ENCODE data around the gene PARN. TPM values are rescaled to one million over a fixed set of nuclear protein-coding genes. Genes with fewer than 3 reads are reported as not detected.
"Not testable (repeated sequence)": the region's sequence is repeated elsewhere in the genome, so short reads cannot be mapped to it uniquely, and the experiment has no call there.

The PARN gene
- total RNA-seq, 1 donor from 2014 or later: 16.8 TPM

DNA sequence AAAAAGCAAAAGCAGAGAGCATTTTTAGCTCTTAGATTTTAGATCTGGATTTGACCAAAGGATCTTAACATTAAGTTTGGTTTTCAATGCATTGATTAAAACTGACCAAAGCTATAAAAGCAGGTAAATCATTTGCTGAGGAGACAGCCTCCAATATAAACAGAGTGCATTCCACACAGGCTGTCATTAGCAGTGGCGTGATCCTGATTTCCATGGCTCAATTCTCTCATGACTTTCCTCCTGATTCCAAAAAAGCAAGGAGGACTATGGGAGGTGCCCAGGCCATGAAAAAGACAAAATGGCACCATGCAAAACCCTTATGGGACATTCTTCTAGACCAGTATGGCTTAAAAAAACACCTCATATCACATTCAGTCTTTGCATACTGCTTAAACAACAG lies 53.5 kb downstream of the PARN start:
- no peak overlapping the region for H3K4me3 ChIP-seq

DNA sequence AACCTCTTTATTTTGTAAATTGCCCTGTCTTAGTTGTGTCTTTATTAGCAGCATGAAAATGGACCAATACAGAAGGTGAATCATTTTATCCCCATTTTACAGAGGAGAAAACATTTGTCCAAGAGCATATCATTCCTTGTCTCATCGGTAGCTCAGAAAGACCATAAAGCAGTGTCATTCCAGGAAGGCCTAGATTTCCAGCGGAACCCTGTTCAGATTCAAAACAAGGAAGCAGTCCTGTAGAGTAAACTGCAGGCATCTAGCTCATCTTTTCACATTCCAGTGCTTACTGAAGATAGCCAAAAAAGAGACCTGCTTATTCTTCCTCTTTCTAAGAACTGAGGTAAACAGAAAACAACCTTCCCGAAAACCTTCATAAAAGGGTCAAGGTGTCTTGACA lies 54.0 kb downstream of the PARN start:
- Histone ChIP-seq H3K36me3 (peaks cover 71% of the 10 kb centered on the region), H3K9me3 (replicated peaks) (no peaks in the 10 kb centered on the region), H3K4me3 (no peak overlapping the region), H3K27ac (replicated peaks) (no peak overlapping the region), H3K27me3 (ENCODE audit: low read depth) (no peaks in the 10 kb centered on the region), H3K4me1 (no peaks in the 10 kb centered on the region)
- DNase-seq: no peak
- TF ChIP-seq, protein P1, sequence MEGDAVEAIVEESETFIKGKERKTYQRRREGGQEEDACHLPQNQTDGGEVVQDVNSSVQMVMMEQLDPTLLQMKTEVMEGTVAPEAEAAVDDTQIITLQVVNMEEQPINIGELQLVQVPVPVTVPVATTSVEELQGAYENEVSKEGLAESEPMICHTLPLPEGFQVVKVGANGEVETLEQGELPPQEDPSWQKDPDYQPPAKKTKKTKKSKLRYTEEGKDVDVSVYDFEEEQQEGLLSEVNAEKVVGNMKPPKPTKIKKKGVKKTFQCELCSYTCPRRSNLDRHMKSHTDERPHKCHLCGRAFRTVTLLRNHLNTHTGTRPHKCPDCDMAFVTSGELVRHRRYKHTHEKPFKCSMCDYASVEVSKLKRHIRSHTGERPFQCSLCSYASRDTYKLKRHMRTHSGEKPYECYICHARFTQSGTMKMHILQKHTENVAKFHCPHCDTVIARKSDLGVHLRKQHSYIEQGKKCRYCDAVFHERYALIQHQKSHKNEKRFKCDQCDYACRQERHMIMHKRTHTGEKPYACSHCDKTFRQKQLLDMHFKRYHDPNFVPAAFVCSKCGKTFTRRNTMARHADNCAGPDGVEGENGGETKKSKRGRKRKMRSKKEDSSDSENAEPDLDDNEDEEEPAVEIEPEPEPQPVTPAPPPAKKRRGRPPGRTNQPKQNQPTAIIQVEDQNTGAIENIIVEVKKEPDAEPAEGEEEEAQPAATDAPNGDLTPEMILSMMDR (IDR thresholded peaks at IDR 0.05; ENCODE audit: borderline replicate concordance): no peak
- intact Hi-C loops (cut with micrococcal nuclease): no loop called here

More for the DNA sequence above, 53.5 kb downstream of the PARN start:
- DNase-seq: no peak
- peaks cover 75% of the 10 kb centered on the region for H3K36me3 ChIP-seq
- H3K4me1 ChIP-seq: no peaks in the 10 kb centered on the region
- no peaks in the 10 kb centered on the region for H3K9me3 ChIP-seq (replicated peaks)
- TF ChIP-seq, protein P1 (IDR thresholded peaks at IDR 0.05; ENCODE audit: borderline replicate concordance): no peak
- intact Hi-C loops (cut with micrococcal nuclease): no loop called here
- no peaks in the 10 kb centered on the region for H3K27me3 ChIP-seq (ENCODE audit: low read depth)
- H3K27ac ChIP-seq (replicated peaks): no peak overlapping the region

DNA sequence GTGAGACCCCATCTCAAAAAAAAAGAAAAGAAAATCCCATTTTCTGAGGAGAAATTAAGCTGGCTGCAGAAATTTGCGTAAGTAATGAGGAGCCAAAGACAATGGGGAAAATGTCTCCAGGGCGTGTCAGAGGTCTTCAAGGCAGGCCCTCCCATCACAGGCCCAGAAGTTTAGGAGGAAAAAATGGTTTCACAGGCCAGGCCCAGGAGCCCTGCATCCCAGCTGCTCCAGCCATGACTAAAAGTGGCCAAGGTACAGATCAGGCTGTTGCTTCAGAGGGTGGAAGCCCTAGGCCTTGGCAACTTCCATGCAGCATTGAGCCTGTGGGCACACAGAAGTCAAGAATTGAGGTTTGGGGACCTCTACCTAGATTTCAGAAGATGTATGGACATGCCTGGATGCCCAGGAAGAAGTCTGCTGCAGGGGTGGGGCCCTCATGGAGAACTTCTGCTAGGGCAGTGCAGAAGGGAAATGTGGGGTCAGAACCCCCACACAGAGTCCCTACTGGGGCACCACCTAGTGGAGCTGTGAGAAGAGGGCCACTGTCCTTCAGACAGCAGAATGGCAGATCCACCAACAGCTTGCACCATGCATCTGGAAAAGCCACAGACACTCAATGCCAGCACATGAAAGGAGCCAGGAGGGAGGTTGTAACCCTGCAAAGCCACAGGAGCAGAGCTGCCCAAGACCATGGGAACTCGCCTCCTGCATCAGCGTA lies 55.2 kb downstream of the PARN start:
- H3K9me3 ChIP-seq (replicated peaks); intact Hi-C loops (cut with micrococcal nuclease); H3K4me1 ChIP-seq; H3K27ac ChIP-seq (replicated peaks); H3K4me3 ChIP-seq; DNase-seq; H3K27me3 ChIP-seq (ENCODE audit: low read depth): not testable (repeated sequence)
- H3K36me3 ChIP-seq: peaks cover 62% of the 10 kb centered on the region

DNA sequence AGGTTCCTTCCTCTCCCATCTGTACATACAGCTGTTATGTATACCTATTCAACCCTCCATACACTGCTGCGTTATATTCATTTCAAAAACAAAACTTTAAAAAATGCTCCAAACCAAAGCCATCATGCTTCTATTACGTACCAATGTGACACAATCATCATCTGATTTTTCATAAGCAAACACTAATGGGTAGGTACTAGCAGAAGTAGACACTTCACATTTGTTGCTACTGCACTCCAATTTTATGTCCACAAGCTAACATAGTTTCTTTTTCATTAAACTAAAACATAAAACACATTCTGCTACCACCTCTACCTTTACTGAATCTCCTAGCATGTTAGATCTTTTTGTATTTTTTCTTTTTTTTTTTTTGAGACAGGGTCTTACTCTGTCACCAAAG lies 57.5 kb downstream of the PARN start:
- intact Hi-C loops (cut with micrococcal nuclease): no loop called here
- TF ChIP-seq, protein P1 (IDR thresholded peaks at IDR 0.05; ENCODE audit: borderline replicate concordance): no peak
- H3K4me1 ChIP-seq: no peaks in the 10 kb centered on the region
- H3K9me3 ChIP-seq (replicated peaks): no peaks in the 10 kb centered on the region
- DNase-seq: no peak
- H3K27me3 ChIP-seq (ENCODE audit: low read depth): no peaks in the 10 kb centered on the region
- H3K27ac ChIP-seq (replicated peaks): no peak overlapping the region
- no peak overlapping the region for H3K4me3 ChIP-seq
- H3K36me3 ChIP-seq: peaks cover 39% of the 10 kb centered on the region

DNA sequence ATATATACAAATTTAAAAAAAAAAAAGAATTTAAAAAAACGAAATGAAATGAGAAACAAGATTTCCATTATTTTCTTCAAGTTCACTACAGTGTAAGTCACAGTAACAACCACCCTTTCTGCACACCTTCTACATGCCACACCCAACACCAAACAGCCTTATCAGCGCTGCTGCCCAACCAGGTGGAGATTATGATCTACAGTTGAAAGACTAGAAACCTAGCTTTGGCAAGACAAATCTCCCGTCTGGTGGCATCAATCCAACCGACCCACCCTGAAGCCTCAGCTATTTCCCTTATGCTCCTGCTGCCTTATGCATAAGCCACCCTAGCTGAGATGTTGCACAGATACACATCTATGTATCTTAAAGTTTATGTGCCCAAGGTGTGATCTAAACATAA lies 60.8 kb downstream of the PARN start:
- no peak for DNase-seq
- Histone ChIP-seq H3K4me1 (peaks cover 12% of the 10 kb centered on the region), H3K4me3 (no peak overlapping the region), H3K36me3 (peaks cover 7% of the 10 kb centered on the region), H3K27me3 (ENCODE audit: low read depth) (no peaks in the 10 kb centered on the region), H3K9me3 (replicated peaks) (no peaks in the 10 kb centered on the region), H3K27ac (replicated peaks) (no peak overlapping the region)
- TF ChIP-seq, protein P1 (IDR thresholded peaks at IDR 0.05; ENCODE audit: borderline replicate concordance): no peak
- intact Hi-C loops (cut with micrococcal nuclease): no loop called here

DNA sequence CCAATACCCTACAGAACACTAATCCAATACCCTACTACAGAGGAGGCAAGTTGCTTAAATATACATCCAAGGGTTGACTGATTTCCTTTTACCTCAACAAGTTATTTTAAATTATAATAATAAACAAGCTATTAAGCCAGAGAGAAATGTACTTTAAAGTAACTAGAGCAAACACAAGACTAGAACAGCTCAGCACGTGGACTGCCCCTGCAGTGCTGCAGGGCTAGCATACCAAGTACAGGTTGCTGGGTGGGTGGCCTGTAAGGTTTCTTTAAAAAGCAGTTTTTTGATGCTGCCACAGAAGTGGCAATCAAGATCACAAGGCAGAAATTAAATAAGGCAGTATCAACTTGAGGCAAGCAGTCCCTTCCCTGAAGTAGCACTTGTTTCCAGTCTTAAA lies 63.5 kb downstream of the PARN start:
- Histone ChIP-seq H3K36me3 (peaks cover 3% of the 10 kb centered on the region), H3K4me1 (peaks cover 23% of the 10 kb centered on the region), H3K27me3 (ENCODE audit: low read depth) (no peaks in the 10 kb centered on the region), H3K27ac (replicated peaks) (no peak overlapping the region), H3K4me3 (no peak overlapping the region), H3K9me3 (replicated peaks) (no peaks in the 10 kb centered on the region)
- TF ChIP-seq, protein P1 (IDR thresholded peaks at IDR 0.05; ENCODE audit: borderline replicate concordance): no peak
- no peak for DNase-seq
- intact Hi-C loops (cut with micrococcal nuclease): no loop called here
